BE2C (cell line): ENCODE data around the gene ANKRD52.

Experiments
- DNase-seq: peaks from one replicate; pipeline ENCODE4 v3.0.0-alpha.2; 2020
- H3K27me3 ChIP-seq: fragments of 250-450 bp; sonication (Bioruptor Pico); 2 replicates; pipeline ENCODE4 v1.5.1; 2020; ENCODE audit warnings: mild to moderate bottlenecking
- H3K36me3 ChIP-seq: fragments of 250-450 bp; sonication (Bioruptor Pico); 2 replicates; pipeline ENCODE4 v1.5.1; 2020; ENCODE audit warnings: mild to moderate bottlenecking
- H3K4me1 ChIP-seq: fragments of 250-450 bp; sonication (Bioruptor Pico); 2 replicates; pipeline ENCODE4 v1.5.1; 2020
- H3K4me3 ChIP-seq: 2 replicates; pipeline ENCODE4 v1.5.1; 2011; ENCODE audit warnings: low read depth, low read length
- H3K9me3 ChIP-seq: fragments of 250-450 bp; sonication (Bioruptor Pico); 2 replicates; pipeline ENCODE4 v1.5.1; 2020
- CTCF ChIP-seq: IDR thresholded peaks from 2 replicates; pipeline ENCODE4 v1.5.1; 2012; ENCODE audit warnings: mild to moderate bottlenecking, low read depth, low read length

ANKRD52 gene

GRCh38 chr12:56221232-56221756, 36.9 kb downstream of the ANKRD52 start:
- no peaks in the 10 kb centered on the region for H3K36me3 ChIP-seq
- no peak for TF ChIP-seq CTCF
- H3K27me3 ChIP-seq: no peaks in the 10 kb centered on the region
- DNase-seq: peak; percentile 34
- H3K9me3 ChIP-seq: no peaks in the 10 kb centered on the region
- no peaks in the 10 kb centered on the region for H3K4me1 ChIP-seq
- peak overlapping the region; percentile 96 for H3K4me3 ChIP-seq

- no peaks in the 10 kb centered on the region for H3K27me3 ChIP-seq
- no peak for TF ChIP-seq CTCF
- H3K9me3 ChIP-seq: no peaks in the 10 kb centered on the region
- H3K4me1 ChIP-seq: no peaks in the 10 kb centered on the region
- no peak for DNase-seq
- peak overlapping the region; percentile 96 for H3K4me3 ChIP-seq
- no peaks in the 10 kb centered on the region for H3K36me3 ChIP-seq
These were observed 37.5 kb downstream of the ANKRD52 start for GRCh38 chr12:56220611-56221231.

- no peak for DNase-seq
- no peaks in the 10 kb centered on the region for H3K27me3 ChIP-seq
- H3K4me1 ChIP-seq: no peaks in the 10 kb centered on the region
- H3K4me3 ChIP-seq: no peak overlapping the region
- H3K9me3 ChIP-seq: no peaks in the 10 kb centered on the region
- H3K36me3 ChIP-seq: peaks cover 5% of the 10 kb centered on the region; the same call in 1 of the 2 replicates
- TF ChIP-seq CTCF: no peak
These were observed 38.3 kb downstream of the ANKRD52 start for GRCh38 chr12:56219840-56220239.

GRCh38 chr12:56216461-56216860, 41.7 kb downstream of the ANKRD52 start:
- Histone ChIP-seq H3K4me3 (no peak overlapping the region), H3K9me3 (no peaks in the 10 kb centered on the region), H3K36me3 (peaks cover 33% of the 10 kb centered on the region), H3K4me1 (no peaks in the 10 kb centered on the region), H3K27me3 (no peaks in the 10 kb centered on the region)
- no peak for DNase-seq
- no peak for TF ChIP-seq CTCF

- TF ChIP-seq CTCF: no peak
- Histone ChIP-seq H3K4me3 (no peak overlapping the region), H3K27me3 (no peaks in the 10 kb centered on the region), H3K4me1 (no peaks in the 10 kb centered on the region), H3K9me3 (no peaks in the 10 kb centered on the region), H3K36me3 (peaks cover 47% of the 10 kb centered on the region)
- DNase-seq: no peak
These were observed 44.3 kb downstream of the ANKRD52 start for GRCh38 chr12:56213878-56214277.

- Histone ChIP-seq H3K4me1 (no peaks in the 10 kb centered on the region), H3K4me3 (no peak overlapping the region), H3K27me3 (no peaks in the 10 kb centered on the region), H3K36me3 (peaks cover 55% of the 10 kb centered on the region), H3K9me3 (no peaks in the 10 kb centered on the region)
- no peak for DNase-seq
- no peak for TF ChIP-seq CTCF
These were observed 45.8 kb downstream of the ANKRD52 start for GRCh38 chr12:56212361-56212760.
